Islet of Langerhans (tissue), 1 donor: Measurements from ENCODE around the gene KRT84.

ENCODE experiments used
- FAIRE-seq: peaks from one replicate; lab custom pipeline; 2011; peaks lifted over from hg19 to GRCh38; lab: Jason Lieb, UNC

KRT84 gene

GRCh38 chr12:52342781-52343490 lies 42.5 kb downstream of the KRT84 start:
- FAIRE-seq = no peak

DNA sequence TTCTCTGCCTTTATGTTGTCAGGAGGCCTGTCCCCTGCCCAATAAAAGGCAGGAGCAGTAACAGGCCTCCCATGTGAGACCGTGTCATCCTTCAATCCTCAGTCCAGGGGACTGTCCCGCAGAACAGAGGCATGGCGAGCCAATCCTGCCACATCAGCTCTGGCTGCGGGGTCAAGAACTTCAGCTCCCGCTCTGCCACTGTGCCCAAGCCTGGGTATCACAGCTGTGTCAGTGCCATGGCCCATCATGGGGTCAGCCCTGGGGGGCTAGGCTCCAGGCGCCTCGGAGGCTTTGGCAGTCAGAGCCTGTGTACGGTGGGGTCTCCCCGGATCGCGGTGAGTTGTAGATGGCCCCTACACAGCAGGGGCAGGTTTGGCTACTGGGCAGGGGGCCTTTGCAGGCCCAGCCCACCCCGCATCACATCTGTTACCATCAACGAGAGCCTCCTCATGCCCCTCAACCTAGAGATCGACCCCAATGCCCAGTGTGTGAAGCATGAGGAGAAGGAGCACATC lies 44.3 kb downstream of the KRT84 start:
- FAIRE-seq = no peak

GRCh38 chr12:52338241-52338960 lies 47.1 kb downstream of the KRT84 start:
- no peak for FAIRE-seq

- no peak for FAIRE-seq
These were observed 48.4 kb downstream of the KRT84 start for GRCh38 chr12:52337054-52337453.

- no peak for FAIRE-seq
These were observed 48.8 kb downstream of the KRT84 start for GRCh38 chr12:52336641-52337040.

- no peak for FAIRE-seq
These were observed 49.7 kb downstream of the KRT84 start for GRCh38 chr12:52335598-52336262.

DNA sequence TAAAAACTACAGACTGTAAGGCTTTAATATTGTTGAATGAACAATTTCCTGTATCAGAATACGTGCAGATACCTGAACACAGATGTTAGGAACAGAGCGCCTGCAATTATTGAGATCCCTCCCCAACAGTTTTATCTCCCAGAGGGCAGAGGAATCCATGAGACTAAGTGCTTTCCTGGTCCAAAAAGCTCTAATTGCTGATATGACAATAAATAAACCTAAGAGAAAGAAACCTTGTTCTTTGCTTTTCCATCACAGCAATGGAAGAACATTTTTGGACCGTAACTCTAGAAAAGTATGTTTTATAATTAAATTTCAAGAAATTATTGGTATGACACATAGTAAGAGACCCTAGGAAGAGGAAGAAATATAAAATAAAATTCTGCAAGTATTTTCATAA lies 51.3 kb downstream of the KRT84 start:
- FAIRE-seq = no peak

- no peak for FAIRE-seq
These were observed 52.1 kb downstream of the KRT84 start for GRCh38 chr12:52333321-52333720.

DNA sequence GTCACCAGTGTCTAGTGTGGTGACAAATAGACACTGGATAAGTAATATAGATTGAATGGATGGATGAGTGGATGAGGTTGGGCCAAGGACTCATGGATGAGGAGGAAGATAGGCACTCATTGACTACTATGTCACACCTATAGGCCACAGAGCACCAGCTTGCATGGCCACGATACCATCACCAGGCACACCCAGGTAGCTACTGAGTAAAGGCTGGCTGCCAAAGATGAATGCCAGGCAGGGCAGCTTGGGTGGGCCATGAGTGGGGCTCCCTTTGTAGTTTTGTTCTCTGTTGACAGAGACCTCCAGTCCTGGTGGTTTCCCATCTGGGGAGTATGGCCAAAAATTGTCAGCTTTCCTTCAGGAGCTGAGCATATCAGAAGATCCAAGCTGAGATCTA lies 53.1 kb downstream of the KRT84 start:
- FAIRE-seq = no peak

- no peak for FAIRE-seq
These were observed 53.6 kb downstream of the KRT84 start for GRCh38 chr12:52331833-52332232.

GRCh38 chr12:52331039-52331438 lies 54.4 kb downstream of the KRT84 start:
- FAIRE-seq = no peak

GRCh38 chr12:52327830-52328500 lies 57.5 kb downstream of the KRT84 start:
- no peak for FAIRE-seq
